GM19328 (cell line): ENCODE measurements around the gene C16orf74.

Source experiments
- ATAC-seq: cut with Tn5 transposase; IDR thresholded peaks from one replicate; pipeline ENCODE4 v1.9.1; 2021; ENCODE audit warnings: mild to moderate bottlenecking, moderate library complexity; ENCODE audit not compliant: unreplicated experiment

The C16orf74 gene

DNA sequence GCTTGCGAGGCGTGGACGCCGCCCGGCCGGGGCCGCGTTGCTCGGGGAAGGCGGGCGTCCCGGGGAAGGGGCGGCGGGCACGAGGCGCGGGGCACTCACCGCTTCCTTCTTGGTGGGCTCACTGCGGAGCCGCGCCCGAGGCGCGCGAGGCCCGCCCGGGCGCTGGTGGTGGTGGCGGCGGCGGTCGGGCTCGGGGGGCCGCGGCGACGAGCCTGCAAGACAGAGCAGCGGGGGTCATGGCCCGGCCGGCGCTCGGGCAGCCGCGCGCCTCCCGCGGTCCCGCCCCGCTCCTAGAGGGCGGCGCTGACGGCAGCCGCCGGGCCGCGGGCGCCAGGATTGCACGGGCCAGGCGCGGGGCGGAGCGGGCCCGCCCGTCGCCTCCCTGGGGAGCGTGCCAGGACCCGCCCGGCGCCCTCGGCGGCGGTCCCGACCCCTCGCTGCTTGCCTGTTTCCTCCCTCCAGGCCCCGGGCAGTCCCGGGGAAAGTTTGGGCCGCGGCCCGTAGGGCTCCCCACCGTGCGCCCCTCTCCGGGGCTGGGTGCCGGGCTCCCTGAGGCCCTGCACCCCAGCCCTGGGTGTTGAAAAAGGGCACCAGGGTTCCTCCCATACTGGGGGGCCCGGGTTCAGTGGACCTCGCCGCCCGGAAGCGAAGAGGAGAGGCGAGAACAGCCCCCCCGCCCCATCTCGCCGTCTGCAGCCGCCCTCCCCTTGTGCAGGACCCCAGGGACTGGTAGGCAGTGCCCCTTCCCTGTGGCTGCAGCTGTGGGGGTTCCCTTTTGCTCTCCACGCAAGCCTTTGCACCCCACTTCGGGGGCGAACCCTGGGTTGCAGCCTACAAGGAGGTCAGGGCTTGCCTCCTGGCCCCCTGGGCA is at the start of gene C16orf74:
TSS of gene C16orf74 (minus strand) at position 270 of the 871 bp plus-strand sequence. CDS start 15,879 bp downstream, outside the sequence.
- ATAC-seq = no peak

DNA sequence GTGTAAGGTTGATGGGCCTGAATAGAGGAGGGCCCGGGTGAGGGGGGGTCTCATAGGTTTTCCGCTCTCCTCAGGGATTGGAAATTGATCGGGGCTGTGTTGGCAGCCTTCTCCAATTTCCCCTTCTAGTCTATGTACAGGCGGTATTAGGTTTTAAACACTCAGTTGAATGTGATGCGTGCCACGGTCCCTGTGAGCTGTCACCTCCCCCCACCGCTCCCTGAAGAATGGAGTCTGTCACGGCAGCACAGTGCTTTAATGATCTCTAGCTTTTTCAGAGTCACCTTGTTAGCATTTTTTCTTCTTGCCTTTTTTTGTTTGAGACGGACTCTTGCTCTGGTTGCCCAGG is 49.4 kb upstream of the C16orf74 start:
- no peak for ATAC-seq

DNA sequence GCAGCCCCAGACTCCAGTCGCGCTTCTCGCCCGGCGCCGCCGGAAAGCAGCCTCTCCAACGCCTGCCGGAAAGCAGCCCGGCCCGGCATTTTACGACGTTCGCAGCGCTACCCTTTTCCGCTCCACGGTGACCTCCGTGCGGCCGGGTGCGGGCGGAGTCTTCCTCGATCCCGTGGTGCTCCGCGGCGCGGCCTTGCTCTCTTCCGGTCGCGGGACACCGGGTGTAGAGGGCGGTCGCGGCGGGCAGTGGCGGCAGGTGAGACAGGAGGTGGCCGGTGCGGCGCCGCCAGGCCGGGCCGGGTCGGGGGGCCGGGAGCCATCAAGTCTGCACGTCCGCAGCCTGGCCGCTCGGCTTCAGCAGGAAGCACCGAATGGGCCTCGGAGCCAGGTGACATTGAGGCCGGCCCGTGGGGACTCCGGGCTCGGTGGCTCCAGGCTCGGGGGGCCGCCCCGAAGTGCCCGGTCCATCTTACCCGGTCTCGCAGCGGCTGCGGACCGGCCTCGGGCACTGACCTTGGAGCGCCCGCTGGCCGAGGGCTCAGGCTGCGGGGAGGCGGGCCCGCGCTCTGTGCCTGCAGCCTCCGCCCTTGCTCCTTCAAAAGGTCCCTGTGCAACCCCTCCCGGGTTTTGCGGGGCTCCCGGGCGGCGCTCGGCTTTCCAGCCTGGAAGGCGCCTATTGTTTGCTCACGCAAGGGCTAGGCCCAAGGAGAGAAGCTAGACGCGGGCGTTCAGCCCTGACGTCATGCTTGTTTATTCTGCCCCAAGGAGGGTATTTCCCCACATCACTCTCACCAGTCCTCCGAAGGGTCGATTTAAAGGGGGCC is 48.8 kb upstream of the C16orf74 start, which contains the start of the genes COX4I1 and EMC8:
TSS of gene COX4I1 (plus strand) at position 199 of the 824 bp plus-strand sequence. CDS start 1,511 bp downstream, outside the sequence.
TSS of gene EMC8 (minus strand) at position 48 of the 824 bp plus-strand sequence. CDS start 249 bp downstream, outside the sequence.
- ATAC-seq = peak; percentile 88

DNA sequence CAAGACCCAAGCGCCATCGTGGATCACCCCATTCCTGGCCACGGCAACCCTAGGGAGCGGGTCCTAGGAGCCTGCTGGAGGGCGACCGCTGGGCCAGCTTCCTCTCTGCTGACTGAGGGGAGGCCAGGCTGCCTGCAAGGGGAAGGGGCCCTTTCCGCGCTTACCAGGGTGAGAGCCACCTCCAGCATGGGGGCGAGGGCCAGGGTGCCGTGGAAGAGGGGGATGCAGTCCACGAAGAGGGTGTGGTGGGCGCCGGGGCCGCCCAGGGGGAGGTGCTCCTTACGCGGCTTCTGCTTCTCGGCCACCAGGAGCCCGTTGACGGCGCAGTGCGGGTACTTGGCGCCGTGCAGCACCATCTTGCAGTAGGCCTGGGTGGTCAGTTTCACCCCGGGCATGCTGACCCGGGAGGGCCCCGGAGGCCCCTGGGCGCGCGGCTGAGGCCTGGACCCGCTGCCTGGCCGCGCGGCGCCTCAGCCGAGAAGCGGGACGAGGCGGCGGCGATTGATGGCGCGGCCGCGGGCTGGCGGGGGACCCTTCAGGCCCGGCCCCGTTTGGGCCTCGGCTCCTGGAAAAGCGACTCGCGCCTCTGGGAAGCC is 48.1 kb upstream of the C16orf74 start:
- ATAC-seq = peak; percentile 30

DNA sequence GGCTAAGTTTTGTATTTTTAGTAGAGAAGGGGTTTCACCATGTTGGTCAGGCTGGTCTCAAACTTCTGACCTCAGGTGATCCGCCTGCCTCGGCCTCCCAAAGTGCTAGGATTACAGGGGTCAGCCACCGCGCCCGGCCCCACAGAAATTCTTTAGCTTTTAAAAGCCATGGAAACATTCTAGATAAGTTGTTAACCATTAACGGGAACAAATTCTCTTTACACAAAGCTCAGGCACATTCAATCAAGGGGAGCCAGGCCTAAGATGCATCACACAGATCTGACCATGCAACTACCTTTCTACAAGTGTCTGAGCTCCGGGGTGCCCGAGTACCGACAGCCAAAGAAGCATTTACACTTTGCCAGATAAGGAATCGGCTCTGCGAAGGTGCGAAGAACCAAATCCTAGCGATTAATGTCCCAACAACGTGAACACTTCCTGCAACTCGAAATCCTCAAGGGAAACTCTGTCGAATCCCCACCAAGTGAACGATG is 47.4 kb upstream of the C16orf74 start:
- ATAC-seq = no peak

DNA sequence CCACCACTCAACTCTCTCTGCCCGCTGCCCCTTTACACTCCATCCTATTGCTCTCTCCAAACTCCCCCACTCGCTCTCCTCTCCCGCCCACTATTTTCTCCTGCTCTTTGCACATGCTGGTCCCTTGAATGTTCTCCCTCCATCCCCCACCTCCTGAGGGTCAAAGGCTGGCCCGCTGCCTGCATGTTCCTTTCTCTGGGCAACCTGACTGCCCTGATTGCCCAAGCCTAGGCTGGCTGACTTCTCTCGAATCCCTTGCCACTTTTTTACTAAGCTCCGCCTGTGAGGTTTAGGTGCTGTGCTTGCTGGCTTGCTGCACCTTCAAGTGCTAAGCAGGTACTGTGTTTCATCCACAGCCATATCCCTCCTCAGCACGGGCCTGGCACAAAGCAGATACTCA is 45.7 kb upstream of the C16orf74 start:
- ATAC-seq = no peak

DNA sequence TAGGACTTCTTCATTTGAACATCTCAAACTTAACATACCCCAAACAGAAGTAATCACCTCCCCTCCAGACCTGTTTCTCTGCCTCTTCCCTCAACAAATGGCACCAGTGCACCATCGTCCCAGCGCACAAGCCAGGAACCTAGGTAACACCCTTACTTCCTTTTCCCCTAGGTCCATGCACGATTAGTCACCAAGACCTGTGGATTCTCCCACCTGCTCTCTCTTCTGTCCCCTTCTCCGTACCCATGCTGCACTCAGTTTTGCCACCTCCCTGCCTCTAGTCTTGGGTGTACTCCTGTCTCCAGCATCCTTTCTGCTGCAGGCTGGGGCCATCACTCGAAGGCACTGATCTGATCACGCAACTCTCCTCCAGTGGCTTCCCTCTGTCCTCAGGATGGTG is 45.3 kb upstream of the C16orf74 start:
- ATAC-seq = no peak

DNA sequence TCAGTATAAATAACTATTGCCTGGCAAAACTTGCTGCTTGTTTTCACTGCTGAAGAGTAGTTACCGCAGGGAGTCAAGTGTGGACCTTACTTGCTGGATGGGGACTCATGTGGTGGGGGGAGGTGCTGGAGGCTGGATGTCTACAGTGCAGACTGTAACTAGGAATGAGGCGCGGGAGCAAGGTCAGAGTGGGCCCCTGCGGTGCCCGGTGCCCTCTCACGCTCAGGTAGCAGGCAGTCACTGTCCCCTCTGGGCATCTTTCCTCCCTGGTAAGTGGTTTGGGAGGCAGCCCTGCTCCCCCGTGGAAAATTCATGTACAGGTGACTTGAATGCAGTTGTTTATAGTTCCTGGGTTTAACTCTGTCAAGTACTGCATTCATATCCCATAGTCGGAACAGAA is 43.8 kb upstream of the C16orf74 start:
- no peak for ATAC-seq

DNA sequence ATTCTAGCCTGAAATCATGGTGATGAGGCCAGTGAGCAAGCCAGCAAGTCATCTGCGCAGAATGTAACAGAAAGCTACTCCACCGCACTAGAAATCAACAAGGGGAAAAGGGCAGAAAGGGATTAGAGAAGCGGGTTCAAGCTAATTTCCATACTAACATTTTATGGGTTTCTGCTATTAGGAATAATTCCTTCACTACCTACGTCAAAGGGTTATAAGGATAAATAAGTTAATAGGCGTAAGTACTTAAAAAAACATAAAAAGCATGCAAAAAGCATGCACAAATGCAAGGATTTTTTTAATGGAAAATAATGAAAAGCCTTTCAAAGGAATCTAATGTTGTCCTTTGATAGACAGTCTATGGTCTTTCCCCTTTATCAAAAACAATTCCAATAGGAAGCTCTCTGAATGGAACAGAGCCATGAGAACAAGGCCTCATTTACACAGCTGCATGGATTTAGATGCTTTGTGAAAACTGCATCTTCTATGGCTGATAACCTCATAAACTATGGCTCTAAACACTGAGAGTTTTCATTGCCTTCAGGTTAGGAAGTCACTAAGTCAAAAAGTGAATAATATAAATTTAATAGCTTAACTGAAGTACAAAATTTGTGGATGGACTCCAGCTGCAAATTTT is 42.9 kb upstream of the C16orf74 start:
- ATAC-seq = no peak

DNA sequence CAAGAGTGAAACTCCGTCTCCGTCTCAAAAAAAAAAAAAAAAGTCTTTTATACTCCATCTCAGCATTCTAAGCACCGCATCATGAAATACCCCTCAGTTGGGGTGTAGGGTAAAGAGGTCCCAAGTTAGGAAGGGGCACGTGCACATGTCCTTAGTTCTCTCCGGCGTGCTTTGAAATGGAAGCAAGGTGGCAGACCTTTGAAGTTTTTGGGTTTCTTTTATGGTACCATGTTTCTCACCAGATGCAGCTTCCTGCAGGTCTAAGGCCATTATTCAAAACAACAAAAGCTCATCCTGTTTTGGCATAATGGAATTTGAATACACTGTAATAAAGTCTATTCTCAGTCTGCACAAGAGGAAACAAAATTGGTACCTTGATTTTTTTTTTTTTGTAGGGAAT is 38.9 kb upstream of the C16orf74 start:
- ATAC-seq = no peak

DNA sequence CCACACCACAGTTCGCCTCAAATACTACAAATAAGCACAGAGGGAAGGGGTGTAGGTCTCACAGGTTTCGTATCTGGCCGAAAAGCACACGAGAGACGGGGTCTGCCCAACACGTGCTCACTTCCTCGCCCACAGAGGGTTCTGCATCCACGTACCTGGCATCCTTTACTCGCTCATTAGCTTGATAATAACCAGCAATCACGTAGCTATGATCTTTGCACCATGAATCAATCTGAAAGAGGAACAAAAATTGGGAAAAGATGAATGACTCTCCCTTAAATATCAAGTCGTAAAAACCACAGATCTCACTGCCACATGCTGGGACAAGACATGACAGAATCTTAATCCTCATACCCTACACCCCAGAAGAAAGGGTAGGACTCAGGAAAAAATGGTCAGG is 37.9 kb upstream of the C16orf74 start:
- no peak for ATAC-seq

DNA sequence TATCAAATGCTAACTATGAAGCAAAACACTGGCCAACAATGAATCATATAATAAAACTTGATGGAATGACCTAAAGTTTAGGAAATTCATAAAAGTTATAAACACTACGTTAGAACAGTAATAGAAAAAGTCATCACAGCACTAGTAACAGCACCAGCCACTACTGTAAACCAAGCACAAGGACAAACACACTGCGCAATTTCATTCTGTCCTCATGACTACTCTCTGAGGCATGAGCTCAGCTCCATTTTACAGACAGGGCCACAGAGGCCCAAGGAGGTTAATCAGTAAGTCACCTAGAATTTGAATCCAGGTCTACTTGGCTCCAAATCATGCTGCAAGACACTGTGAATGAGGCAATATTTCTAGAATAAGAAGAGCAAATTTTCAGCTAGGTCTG is 35.0 kb upstream of the C16orf74 start:
- ATAC-seq = no peak

DNA sequence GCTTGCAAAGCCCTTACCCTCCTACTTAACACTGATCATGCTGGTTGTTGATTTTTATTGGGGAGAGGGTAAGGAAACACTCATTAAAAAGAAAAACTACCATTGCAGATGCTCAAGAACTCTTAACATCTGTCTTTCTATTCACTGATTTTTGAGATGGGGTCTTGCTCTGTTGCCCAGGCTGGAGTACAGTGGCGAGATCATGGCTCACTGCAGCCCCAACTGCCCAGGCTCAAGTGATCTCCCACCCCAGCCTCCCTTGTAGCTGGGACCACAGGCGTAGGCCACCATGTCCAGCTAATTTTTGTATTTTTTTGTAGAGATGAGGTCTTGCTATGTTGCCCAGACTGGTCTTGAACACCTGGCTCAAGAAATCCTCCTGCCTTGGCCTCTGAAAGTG is 33.9 kb upstream of the C16orf74 start:
- ATAC-seq = no peak

DNA sequence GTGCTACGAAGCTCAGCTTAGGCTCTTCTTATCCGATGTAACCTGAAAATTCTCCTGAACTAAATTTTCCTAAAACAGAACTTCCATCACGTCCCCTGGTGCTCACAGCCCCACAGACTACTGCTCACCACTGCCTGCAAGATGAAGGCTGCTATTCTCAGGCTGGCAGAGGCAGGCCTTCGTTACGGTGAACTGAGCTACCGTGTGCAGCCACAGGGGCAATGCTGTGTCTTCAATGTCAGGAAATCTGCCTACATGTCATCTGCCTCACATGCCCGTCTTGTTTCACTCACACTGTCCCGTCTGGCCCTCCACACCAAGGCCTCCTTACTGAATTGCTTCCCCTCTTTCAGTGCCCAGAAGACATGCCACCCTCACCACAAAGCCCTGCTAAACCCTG is 32.5 kb upstream of the C16orf74 start:
- no peak for ATAC-seq

DNA sequence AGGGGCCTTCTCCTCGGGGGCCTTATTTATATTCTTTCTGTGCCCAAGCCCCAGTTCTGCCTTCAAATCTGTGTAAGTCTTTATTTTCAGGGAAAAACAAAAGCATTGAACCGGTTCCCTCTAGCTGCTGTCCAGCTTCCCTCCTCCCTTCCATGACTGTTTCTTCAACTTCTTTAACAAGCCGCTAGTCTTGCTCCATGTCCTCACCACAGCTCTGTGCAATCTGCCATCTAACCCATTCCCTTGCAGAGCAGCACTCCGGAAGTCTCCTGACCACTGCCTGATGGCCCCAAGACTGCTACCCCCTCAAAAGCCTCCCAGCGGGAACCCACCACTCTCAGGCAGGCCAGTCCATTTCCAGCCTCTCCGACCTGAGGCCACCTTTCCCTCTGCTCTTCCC is 31.6 kb upstream of the C16orf74 start:
- no peak for ATAC-seq

DNA sequence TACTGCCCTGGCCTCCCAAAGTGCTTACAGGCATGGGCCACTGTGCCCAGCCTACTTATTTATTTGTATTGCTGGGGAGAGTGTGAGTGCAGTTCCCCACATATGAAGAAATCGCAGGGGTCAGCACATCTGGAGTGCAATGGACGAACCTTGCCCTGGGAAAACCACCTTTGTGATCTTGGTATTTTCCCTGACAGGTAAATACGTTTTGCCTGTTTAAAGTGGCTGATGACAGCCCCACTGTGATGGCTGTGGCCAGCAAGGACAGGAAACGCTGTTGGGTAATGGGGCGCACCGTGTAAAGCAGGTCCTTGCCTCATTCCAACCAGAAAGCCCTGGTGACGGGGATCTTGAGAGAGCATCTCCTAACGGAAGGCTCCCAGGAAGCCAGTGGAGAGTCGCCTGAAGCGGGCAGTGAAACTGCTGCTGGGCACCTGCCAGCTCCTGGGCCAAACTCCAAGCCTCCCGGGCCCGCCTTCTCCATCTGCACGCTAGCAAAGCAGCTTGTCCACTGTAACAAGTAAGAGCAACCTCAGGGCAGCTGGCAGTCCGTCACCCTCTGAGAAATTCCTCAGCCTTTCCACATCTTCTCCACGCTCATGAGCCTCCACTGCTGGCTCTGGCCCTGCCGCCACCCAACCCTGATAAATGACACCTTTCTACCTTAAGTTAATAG is 30.9 kb upstream of the C16orf74 start:
- ATAC-seq = no peak

DNA sequence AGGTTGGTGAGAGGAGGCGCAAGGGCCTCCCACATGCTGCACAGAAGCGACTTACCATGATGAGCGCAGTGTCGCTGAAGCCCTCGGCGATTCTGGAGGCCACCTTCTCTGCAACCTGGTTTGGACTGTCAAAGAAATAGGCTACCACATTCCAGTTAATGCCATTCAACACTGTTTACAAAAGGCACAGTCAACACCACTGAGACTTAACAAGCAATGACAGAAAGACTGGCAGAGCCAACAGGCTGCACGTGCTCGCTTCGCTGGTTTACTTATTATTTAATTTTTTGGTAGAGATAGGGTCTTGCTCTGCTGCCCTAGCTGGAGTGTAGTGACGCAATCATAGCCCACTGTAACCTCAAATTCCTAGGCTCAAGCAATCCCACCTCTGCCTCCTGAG is 30.3 kb upstream of the C16orf74 start:
- ATAC-seq = no peak

DNA sequence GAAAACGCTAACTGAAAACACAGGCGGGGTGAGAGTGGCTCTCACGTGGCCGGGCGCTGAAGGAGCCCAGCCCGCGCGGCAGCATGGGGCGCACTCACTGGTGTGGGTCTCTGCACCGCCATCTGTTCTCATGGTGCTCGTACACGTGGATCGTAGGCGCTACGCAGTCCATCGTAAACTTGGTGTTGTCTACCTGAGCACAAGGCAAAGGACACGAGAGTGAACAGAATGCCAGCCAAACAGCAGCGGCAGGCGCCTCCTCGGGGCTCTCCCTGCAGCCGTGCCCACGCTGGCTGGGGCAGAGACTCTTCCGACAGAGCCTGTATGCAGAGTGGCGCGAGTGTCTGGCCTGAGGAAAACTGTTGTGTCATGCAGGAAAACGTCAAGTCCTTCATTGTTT is 29.4 kb upstream of the C16orf74 start:
- ATAC-seq = no peak

DNA sequence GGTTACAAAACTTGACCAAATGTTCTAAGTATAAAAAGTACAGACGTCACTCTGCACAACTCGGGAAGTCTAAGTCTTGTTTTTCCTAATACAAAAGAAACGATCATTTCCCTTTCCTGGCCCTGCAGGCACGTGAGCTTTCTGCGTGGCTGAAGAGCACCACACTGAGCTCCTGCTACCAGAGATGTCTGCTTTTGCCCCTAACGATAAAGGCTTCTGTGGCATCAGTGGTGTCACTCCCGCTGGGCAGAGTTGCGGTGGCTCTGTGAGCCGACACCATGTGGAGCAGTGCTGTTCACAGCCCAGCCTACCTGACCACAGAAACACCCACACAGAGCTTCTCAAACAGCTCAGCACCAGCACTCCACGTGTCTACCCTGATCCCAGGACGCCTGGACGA is 28.0 kb upstream of the C16orf74 start:
- ATAC-seq = no peak

DNA sequence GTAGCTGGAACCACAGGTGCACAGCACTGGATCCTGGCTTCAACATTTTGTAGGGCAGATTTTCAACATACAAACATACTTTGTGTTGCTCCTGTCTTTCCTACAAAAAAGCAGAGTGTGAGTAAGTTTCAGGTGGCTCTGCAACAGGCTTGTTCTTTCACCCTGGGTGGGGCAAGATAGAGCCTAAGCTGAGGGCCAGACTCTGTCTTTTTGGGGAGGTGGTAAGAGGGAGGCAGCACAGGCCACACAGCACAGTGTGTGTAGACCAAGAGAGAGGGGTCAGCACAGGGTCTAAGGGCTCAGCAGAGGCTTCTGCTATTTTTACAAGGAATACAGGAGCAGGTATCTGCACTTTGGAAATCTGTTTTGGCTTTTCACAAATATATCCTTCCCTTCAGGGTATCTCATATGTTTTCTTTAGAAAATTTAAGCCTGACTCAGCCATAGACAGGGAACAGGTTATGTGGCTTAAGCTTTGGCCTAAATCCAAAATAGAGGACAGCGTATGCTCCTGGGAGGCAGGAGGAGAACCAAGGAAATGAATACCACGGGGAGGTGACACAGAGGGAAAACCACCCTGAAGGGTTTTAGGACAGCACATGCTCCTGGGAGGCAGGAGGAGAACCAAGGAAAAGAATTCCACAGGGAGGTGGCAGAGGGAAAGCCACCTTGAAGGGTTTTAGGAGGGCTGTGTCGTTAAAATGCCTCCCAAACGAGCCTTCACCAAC is 26.9 kb upstream of the C16orf74 start:
- no peak for ATAC-seq
